ENCODE data around the gene NAT8. TPM values are rescaled to one million over a fixed set of nuclear protein-coding genes. Genes with fewer than 3 reads are reported as not detected.

Gene NAT8
- total and polyA plus RNA-seq, 4 donors, result not detected

- Histone ChIP-seq H3K27ac (ENCODE audit: low read depth in 1 of 2, low read length in 1 of 2) (no peak overlapping the region), H3K9ac (ENCODE audit: insufficient read depth in 1 of 2, low read length in 2 of 2) (no peak overlapping the region), H3K4me3 (no peak overlapping the region), H3K4me1 (ENCODE audit: control insufficient read depth in 5 of 5, insufficient read depth in 5 of 5, low read length in 5 of 5) (no peaks in the 10 kb centered on the region), H3K9me3 (ENCODE audit: control insufficient read depth in 4 of 4, insufficient read depth in 3 of 4, low read length in 3 of 4) (no peaks in the 10 kb centered on the region), H3K27me3 (ENCODE audit: control insufficient read depth in 3 of 3, insufficient read depth in 3 of 3, low read length in 2 of 3) (no peaks in the 10 kb centered on the region), H3K36me3 (ENCODE audit: control insufficient read depth in 4 of 4, insufficient read depth in 4 of 4, low read length in 4 of 4) (peaks cover 0 to 4% (median under 1%) of the 10 kb centered on the region in 4 donors)
- ATAC-seq (ENCODE audit: insufficient read depth, low FRiP score) (no peak), DNase-seq (peak in 1 of 3 donors; percentile 10)
- TF ChIP-seq, protein P1, sequence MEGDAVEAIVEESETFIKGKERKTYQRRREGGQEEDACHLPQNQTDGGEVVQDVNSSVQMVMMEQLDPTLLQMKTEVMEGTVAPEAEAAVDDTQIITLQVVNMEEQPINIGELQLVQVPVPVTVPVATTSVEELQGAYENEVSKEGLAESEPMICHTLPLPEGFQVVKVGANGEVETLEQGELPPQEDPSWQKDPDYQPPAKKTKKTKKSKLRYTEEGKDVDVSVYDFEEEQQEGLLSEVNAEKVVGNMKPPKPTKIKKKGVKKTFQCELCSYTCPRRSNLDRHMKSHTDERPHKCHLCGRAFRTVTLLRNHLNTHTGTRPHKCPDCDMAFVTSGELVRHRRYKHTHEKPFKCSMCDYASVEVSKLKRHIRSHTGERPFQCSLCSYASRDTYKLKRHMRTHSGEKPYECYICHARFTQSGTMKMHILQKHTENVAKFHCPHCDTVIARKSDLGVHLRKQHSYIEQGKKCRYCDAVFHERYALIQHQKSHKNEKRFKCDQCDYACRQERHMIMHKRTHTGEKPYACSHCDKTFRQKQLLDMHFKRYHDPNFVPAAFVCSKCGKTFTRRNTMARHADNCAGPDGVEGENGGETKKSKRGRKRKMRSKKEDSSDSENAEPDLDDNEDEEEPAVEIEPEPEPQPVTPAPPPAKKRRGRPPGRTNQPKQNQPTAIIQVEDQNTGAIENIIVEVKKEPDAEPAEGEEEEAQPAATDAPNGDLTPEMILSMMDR (IDR thresholded peaks at IDR 0.05; ENCODE audit: control extremely low read depth, extremely low read depth), result no peak
These were observed 27.2 kb downstream of the NAT8 start for GRCh38 chr2:73614997-73615396.

DNA sequence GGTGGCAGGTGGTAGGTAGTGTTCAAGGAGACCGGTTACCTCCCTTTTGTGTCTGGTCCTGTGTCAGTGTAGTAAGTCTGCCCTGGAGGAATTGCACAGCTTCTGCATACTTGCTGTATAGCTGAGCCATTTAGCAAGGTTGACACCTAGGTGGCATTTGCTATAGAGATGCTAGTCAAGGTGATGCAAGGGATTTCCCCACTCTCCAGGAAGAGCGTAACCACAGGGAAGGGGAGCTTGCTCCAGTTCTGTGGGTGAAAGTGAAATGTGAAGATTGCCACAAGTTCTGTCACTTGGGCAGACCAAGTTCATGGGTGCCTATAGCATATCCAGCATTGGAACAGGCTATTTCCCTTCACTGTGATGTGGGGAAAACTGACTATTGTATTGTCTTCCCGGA, 28.1 kb downstream of the NAT8 start:
- Histone ChIP-seq H3K4me3 (no peak overlapping the region), H3K9ac (ENCODE audit: insufficient read depth in 1 of 2, low read length in 2 of 2) (no peak overlapping the region), H3K4me1 (ENCODE audit: control insufficient read depth in 5 of 5, insufficient read depth in 5 of 5, low read length in 5 of 5) (no peaks in the 10 kb centered on the region), H3K27me3 (ENCODE audit: control insufficient read depth in 3 of 3, insufficient read depth in 3 of 3, low read length in 2 of 3) (no peaks in the 10 kb centered on the region), H3K9me3 (ENCODE audit: control insufficient read depth in 4 of 4, insufficient read depth in 3 of 4, low read length in 3 of 4) (no peaks in the 10 kb centered on the region), H3K27ac (ENCODE audit: low read depth in 1 of 2, low read length in 1 of 2) (no peak overlapping the region), H3K36me3 (ENCODE audit: control insufficient read depth in 4 of 4, insufficient read depth in 4 of 4, low read length in 4 of 4) (peaks cover 0 to 4% (median under 1%) of the 10 kb centered on the region in 4 donors)
- 63 to 85% methylated on average over 3 of the region's 3 CpGs for WGBS, 2 donors
- DNase-seq (no peak), ATAC-seq (ENCODE audit: insufficient read depth, low FRiP score) (no peak)
- TF ChIP-seq, protein P1 (IDR thresholded peaks at IDR 0.05; ENCODE audit: control extremely low read depth, extremely low read depth), result no peak

DNA sequence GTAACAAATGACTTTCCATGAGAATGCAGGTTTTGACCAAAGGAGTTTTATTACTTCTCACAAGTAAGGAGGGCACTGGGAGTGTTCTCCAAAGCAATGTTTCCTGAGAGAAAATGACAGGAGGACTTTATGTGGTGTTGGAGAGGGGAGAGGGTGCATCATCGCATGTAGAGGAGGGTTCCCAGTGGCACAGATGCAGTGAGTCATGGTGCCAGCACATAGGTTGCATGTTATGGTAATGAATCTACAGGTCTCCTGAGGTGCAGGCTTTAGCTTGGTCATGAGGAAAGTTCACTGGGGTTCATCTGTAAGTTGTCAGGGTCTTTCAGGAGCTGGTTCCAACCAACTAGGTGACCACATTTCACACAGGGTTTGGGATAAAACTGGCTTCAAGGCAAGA, 30.4 kb downstream of the NAT8 start:
- Histone ChIP-seq H3K27me3 (ENCODE audit: control insufficient read depth in 3 of 3, insufficient read depth in 3 of 3, low read length in 2 of 3) (no peaks in the 10 kb centered on the region), H3K4me3 (peak overlapping the region; percentile 13), H3K4me1 (ENCODE audit: control insufficient read depth in 5 of 5, insufficient read depth in 5 of 5, low read length in 5 of 5) (no peaks in the 10 kb centered on the region), H3K9me3 (ENCODE audit: control insufficient read depth in 4 of 4, insufficient read depth in 3 of 4, low read length in 3 of 4) (no peaks in the 10 kb centered on the region), H3K9ac (ENCODE audit: insufficient read depth in 1 of 2, low read length in 2 of 2) (no peak overlapping the region), H3K36me3 (ENCODE audit: control insufficient read depth in 4 of 4, insufficient read depth in 4 of 4, low read length in 4 of 4) (peaks cover 0 to 7% (median 4%) of the 10 kb centered on the region in 4 donors), H3K27ac (ENCODE audit: low read depth in 1 of 2, low read length in 1 of 2) (no peak overlapping the region)
- TF ChIP-seq, protein P1 (IDR thresholded peaks at IDR 0.05; ENCODE audit: control extremely low read depth, extremely low read depth), result no peak
- DNase-seq (no peak), ATAC-seq (ENCODE audit: insufficient read depth, low FRiP score) (no peak)
- WGBS, 2 donors, result 93 to 95% methylated on average over 1 of the region's 1 CpG

DNA sequence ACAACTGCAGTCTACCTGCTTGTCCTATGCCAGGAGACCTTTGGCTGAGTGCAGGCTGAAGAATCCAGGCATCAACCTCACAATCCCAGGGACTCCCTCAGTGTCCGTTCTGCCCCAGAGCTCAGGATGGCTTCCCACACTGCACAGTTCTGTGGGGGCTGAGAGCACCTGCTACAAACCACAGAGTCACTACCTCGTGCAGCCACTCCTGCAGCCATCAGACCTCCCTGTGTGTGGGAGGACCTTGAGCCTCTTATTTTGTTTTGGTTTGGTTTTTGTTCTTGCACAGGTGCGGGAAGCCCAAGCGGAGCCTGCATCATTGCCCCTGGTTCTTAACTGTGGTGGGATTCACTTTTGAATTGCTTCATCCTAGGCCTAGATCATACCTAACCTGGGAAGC, 31.0 kb downstream of the NAT8 start:
- WGBS, 2 donors, result 70 to 82% methylated on average over 4 of the region's 4 CpGs
- peaks cover 0 to 7% (median 4%) of the 10 kb centered on the region in 4 donors for H3K36me3 ChIP-seq (ENCODE audit: control insufficient read depth in 4 of 4, insufficient read depth in 4 of 4, low read length in 4 of 4)
- DNase-seq (no peak), ATAC-seq (ENCODE audit: insufficient read depth, low FRiP score) (no peak)
- no peaks in the 10 kb centered on the region for H3K9me3 ChIP-seq (ENCODE audit: control insufficient read depth in 4 of 4, insufficient read depth in 3 of 4, low read length in 3 of 4)
- H3K9ac ChIP-seq (ENCODE audit: insufficient read depth in 1 of 2, low read length in 2 of 2), result no peak overlapping the region
- TF ChIP-seq, protein P1 (IDR thresholded peaks at IDR 0.05; ENCODE audit: control extremely low read depth, extremely low read depth), result no peak
- H3K27ac ChIP-seq (ENCODE audit: low read depth in 1 of 2, low read length in 1 of 2), result no peak overlapping the region
- no peaks in the 10 kb centered on the region for H3K27me3 ChIP-seq (ENCODE audit: control insufficient read depth in 3 of 3, insufficient read depth in 3 of 3, low read length in 2 of 3)
- H3K4me1 ChIP-seq (ENCODE audit: control insufficient read depth in 5 of 5, insufficient read depth in 5 of 5, low read length in 5 of 5), result no peaks in the 10 kb centered on the region
- no peak overlapping the region for H3K4me3 ChIP-seq
